Activated CD4-positive, alpha-beta memory T cell treated with anti-CD3 and anti-CD28 coated beads, Interleukin-2, amount 10 ng/mL, durations not matched to agents 7 days and 5 days (primary cell): ENCODE data around the gene BGN. TPM values are rescaled to one million over a fixed set of nuclear protein-coding genes. Genes with fewer than 3 reads are reported as not detected.

ENCODE experiments used
- CTCF ChIA-PET: fragments of 350-600 bp; sonication (Branson Sonifier 250); formaldehyde crosslinking; loops from one replicate; lab custom pipeline; 2021; ENCODE audit warnings: antibody characterized with exemption, inconsistent platforms; lab: Charles Lee
- POLR2A ChIA-PET: fragments of 350-600 bp; sonication (Branson Sonifier 250); formaldehyde crosslinking; loops from one replicate; lab custom pipeline; 2021; ENCODE audit warnings: antibody characterized with exemption; lab: Charles Lee
- DNase-seq: peaks from one replicate; pipeline ENCODE4 v3.0.0-alpha.2; 2020
- H3K27ac Mint-ChIP-seq: one replicate; pipeline ENCODE4 v1.8.0; 2021; ENCODE audit warnings: mild to moderate bottlenecking, mixed read lengths
- H3K27me3 Mint-ChIP-seq: one replicate; pipeline ENCODE4 v1.8.0; 2021; ENCODE audit warnings: mixed read lengths
- H3K36me3 Mint-ChIP-seq: one replicate; pipeline ENCODE4 v1.8.0; 2021; ENCODE audit warnings: low read depth, mixed read lengths
- H3K4me1 Mint-ChIP-seq: one replicate; pipeline ENCODE4 v1.8.0; 2021; ENCODE audit warnings: mixed read lengths
- H3K4me3 Mint-ChIP-seq: one replicate; pipeline ENCODE4 v1.8.0; 2021; ENCODE audit warnings: mild to moderate bottlenecking, mixed read lengths
- H3K9me3 Mint-ChIP-seq: one replicate; pipeline ENCODE4 v1.8.0; 2021; ENCODE audit warnings: mixed read lengths
- total RNA-seq, 2 experiments: library from RNA; stranded (reverse); gene quantifications; one replicate each; pipeline ENCODE4 v1.2.3, GENCODE V29; 2021

The BGN gene
- total RNA-seq, 2 experiments from 2014 or later, result not detected

DNA sequence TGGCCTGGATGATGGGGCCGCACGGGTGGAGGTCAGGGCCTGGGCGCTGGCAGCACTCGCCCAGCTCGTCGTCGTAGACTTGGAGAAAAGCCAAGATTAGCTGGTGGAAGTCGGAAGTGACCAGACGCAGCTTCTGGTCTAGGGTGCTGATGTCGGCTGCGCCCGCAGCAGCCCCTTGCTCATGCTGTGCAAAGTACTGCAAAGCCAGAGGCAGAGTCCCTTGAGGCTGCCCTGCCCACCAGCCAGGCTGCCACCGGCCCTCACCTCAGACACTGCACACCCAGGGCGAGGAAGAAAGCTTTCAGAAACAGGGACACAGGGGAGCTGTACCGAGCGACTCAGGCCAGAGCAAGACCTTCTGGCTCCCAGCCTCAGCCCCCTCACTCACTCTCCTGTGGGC is 39.2 kb upstream of the BGN start:
- Mint-ChIP-seq H3K4me1 (no peaks in the 10 kb centered on the region), H3K27ac (no peak overlapping the region), H3K36me3 (peaks cover 6% of the 10 kb centered on the region), H3K27me3 (no peaks in the 10 kb centered on the region), H3K9me3 (no peaks in the 10 kb centered on the region), H3K4me3 (no peak overlapping the region)
- ChIA-PET POLR2A (no interaction called here), CTCF (no interaction called here)
- DNase-seq, result no peak

DNA sequence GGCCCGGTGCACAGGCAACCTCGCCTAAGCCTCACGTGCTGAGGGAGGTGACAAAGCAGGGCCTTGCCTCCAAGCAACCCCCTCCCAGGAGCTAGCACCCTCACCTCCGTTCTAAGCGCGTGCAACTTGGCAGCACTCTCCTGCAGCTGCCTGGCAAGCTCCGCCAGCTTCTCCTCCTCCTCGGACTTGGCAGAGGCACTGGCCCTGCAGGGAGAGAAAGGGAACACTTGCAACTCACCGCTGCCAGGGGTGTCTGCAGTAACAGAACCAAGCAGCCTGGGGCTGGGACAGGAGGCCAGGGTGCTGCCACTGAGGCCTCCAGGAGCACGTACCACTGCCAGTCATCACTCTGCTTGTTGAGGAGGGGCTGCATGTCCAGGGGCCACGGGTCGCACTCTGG is 38.6 kb upstream of the BGN start:
- peaks cover 6% of the 10 kb centered on the region for H3K36me3 Mint-ChIP-seq
- CTCF ChIA-PET, result no interaction called here
- H3K4me1 Mint-ChIP-seq, result no peaks in the 10 kb centered on the region

DNA sequence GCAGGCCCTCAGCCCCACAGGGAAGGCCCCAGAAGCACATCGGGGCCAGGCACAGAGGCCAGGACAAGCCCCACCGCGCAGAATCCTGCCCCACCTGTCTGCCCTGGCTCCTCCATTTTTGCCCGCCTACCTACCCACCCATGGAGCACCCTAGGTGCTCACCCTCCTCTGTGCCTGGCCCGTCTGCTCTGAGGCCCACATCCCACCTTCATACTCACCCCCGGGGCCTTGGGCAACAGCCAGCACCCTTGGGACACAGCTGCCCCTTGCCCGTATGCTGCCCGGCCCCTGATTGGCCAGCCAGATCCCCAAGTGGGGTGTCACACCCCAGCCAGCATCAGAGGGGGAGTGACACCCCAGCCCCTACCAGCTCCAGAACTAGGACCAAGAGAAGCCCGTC is 38.1 kb upstream of the BGN start:
- H3K27ac Mint-ChIP-seq, result no peak overlapping the region
- H3K36me3 Mint-ChIP-seq, result peaks cover 8% of the 10 kb centered on the region
- no peaks in the 10 kb centered on the region for H3K4me1 Mint-ChIP-seq
- no peak for DNase-seq
- no peak overlapping the region for H3K4me3 Mint-ChIP-seq
- no peaks in the 10 kb centered on the region for H3K9me3 Mint-ChIP-seq
- ChIA-PET CTCF (no interaction called here), POLR2A (no interaction called here)
- H3K27me3 Mint-ChIP-seq, result no peaks in the 10 kb centered on the region

More for the DNA sequence above, 38.6 kb upstream of the BGN start:
- H3K4me3 Mint-ChIP-seq, result no peak overlapping the region
- H3K27me3 Mint-ChIP-seq, result no peaks in the 10 kb centered on the region
- H3K27ac Mint-ChIP-seq, result no peak overlapping the region
- no peak for DNase-seq
- POLR2A ChIA-PET, result no interaction called here
- H3K9me3 Mint-ChIP-seq, result no peaks in the 10 kb centered on the region

DNA sequence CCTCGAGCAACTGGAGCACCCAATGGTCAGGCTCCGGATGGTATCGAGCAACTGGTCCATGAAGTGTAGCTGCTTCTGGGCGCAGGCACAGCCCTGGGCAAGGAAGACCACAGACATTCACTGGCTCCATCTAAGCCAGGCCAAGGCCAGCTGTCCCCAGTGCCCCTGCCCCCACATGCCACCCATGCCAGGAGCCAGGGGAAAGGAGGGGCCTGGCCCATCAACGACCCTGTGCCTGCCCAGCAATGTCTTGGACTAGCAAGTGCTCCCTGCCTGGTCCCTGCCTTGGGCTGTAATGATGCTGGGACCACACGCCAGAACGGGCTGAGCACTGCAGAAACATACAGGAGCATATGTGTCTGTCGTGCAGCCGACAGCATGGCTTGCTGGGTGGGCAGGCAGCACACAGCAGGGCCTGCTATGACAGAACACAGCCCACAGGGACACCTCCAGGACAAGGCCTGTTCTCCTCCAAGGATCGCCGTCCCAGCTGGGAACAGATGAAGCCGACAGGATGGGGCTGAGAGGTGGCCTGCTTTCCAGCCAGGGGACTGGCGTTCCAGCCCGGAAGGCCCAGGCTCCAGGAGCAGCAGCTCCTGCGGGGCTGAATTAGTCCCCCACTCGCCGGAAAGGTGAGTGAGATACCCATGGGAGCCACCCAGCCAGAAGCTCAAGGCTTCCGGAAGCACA is 37.5 kb upstream of the BGN start:
- Mint-ChIP-seq H3K36me3 (peaks cover 9% of the 10 kb centered on the region), H3K9me3 (no peaks in the 10 kb centered on the region), H3K4me3 (no peak overlapping the region), H3K27ac (no peak overlapping the region), H3K4me1 (no peaks in the 10 kb centered on the region), H3K27me3 (no peaks in the 10 kb centered on the region)
- no peak for DNase-seq
- POLR2A ChIA-PET, result no interaction called here
- CTCF ChIA-PET, result no interaction called here

DNA sequence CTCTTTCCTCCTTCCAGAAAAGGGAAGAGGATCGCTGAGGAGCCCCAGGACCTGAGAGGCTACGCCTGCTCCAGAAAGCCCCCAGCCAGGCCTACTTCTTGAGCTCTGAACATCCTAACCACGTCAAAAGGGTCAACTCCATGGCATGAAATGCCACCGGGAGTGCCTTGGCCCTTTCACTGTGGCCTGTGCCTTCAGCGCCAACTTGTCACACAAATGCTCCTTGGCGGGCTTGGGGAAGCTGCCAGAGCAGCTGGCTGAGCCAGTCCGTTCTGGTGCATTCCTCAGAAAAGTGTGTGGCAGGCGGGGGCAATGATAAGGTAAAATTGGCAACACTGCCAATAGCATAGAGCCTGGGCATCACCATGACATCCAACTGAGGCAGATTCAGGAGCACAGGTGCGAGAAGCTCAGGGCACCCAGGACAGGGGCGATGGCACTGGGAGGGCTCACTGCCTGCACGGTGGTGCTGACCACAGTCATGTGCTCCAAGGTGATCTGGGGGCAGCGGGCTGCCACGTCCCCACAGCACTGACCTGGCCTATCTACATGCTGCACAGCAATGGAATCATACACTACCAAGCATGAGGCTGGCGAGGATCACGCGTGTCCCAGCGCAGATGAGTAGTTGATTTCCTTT is 36.8 kb upstream of the BGN start:
- CTCF ChIA-PET, result no interaction called here
- Mint-ChIP-seq H3K27ac (no peak overlapping the region), H3K36me3 (peaks cover 9% of the 10 kb centered on the region), H3K27me3 (no peaks in the 10 kb centered on the region), H3K4me3 (no peak overlapping the region), H3K4me1 (no peaks in the 10 kb centered on the region), H3K9me3 (no peaks in the 10 kb centered on the region)
- POLR2A ChIA-PET, result no interaction called here
- DNase-seq, result no peak

DNA sequence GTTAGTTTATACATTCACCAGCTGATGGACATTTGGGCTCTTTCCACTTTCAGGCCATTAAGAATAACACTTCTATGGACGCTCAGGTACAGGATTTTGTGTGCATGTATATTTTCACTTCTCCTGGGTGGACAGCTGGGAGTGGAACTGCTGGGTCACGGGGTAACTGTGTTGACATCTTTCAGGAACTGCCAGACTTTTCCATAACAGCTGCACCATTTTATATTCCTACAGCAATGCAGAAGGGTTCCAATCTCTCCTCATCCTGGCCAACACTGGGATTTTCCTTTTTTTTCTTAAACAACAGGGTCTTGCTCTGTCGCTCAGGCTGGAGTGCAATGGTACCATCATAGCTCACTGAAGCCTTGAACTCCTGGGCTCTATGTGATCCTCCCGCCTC is 36.3 kb upstream of the BGN start:
- POLR2A ChIA-PET, result no interaction called here

DNA sequence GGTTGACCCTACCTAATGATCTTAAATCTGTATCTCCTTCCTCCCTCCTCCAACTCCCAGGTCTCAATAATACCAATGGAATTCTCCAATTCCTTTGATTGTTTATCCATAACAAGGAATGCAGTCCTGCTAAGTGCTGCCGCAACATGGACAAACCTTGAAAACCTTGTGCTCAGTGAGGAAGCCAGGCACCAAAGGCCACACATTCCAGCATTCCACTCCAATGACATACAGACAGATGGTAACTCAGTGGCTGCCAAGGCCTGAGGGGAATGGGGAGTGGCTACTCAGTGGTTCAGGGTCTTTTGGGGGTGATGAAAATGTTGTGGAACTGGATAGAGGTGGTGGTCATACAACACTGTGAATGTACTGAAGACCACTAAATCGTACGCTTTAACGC is 34.8 kb upstream of the BGN start:
- Mint-ChIP-seq H3K27me3 (no peaks in the 10 kb centered on the region), H3K4me3 (no peak overlapping the region), H3K9me3 (no peaks in the 10 kb centered on the region), H3K27ac (no peak overlapping the region), H3K4me1 (no peaks in the 10 kb centered on the region), H3K36me3 (peaks cover 9% of the 10 kb centered on the region)
- no peak for DNase-seq
- CTCF ChIA-PET, result interaction anchor here (1.5 kb wide), 1 partner anchor 48 kb away, joined by 10 read pairs; no protein-coding TSS in a partner anchor
- POLR2A ChIA-PET, result no interaction called here

More for the DNA sequence above, 36.3 kb upstream of the BGN start:
- H3K27ac Mint-ChIP-seq, result no peak overlapping the region
- no peaks in the 10 kb centered on the region for H3K4me1 Mint-ChIP-seq
- H3K4me3 Mint-ChIP-seq, result no peak overlapping the region
- no peaks in the 10 kb centered on the region for H3K27me3 Mint-ChIP-seq
- CTCF ChIA-PET, result no interaction called here
- H3K9me3 Mint-ChIP-seq, result no peaks in the 10 kb centered on the region
- DNase-seq, result no peak
- peaks cover 9% of the 10 kb centered on the region for H3K36me3 Mint-ChIP-seq

DNA sequence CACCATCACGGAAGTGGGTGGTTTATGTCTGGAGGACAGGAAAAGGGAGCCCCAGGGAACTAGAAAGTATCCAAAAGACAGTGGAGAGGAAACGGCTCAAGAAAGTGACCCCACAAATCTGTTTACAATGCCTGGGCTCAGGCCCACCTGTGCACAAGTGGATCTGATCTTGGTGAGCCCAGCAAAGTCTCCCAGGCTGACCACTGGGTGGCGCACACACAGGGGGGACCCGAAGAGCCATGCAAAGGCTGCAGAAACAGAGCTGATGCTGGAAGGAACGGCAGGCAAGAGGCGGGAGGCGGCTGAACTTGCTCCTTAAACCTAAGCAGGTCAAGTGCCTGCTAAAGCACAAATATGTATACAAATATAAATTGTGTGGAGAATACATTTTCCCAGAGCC is 34.0 kb upstream of the BGN start:
- CTCF ChIA-PET, result interaction anchor here (0.6 to 2.0 kb wide), 6 partner anchors 9 to 47 kb away, joined by 3 to 10 read pairs (median 4); partner anchors contain the start of gene HAUS7
- Mint-ChIP-seq H3K4me1 (no peaks in the 10 kb centered on the region), H3K4me3 (no peak overlapping the region), H3K9me3 (no peaks in the 10 kb centered on the region), H3K36me3 (peaks cover 9% of the 10 kb centered on the region), H3K27me3 (no peaks in the 10 kb centered on the region), H3K27ac (no peak overlapping the region)
- POLR2A ChIA-PET, result no interaction called here
- DNase-seq, result peak; percentile 45

DNA sequence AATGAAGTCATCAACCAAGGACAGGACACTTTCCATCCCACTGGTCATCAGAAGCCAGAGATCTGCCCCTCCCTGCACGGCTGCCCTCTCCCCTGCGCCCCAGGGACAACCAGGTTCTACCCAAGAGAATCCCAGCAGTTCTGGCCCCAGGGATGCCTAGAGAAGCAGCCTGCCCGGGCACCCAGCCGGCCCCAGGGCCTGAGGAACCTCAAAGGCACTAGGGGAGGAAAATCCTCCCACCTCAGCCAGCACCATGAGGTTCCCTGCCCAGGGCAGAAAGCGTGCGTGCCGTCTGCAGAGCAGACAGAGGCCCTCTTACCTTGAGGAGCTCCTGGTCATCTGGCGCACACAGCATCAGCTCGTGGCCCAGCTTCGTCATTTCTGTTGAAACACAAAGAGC is 32.5 kb upstream of the BGN start:
- no peak overlapping the region for H3K27ac Mint-ChIP-seq
- H3K4me1 Mint-ChIP-seq, result peaks cover 2% of the 10 kb centered on the region
- CTCF ChIA-PET, result interaction anchor here (2.0 kb wide), 1 partner anchor 10 kb away, joined by 6 read pairs; no protein-coding TSS in a partner anchor
- no peak for DNase-seq
- H3K4me3 Mint-ChIP-seq, result no peak overlapping the region
- POLR2A ChIA-PET, result no interaction called here
- no peaks in the 10 kb centered on the region for H3K9me3 Mint-ChIP-seq
- H3K36me3 Mint-ChIP-seq, result peaks cover 11% of the 10 kb centered on the region
- H3K27me3 Mint-ChIP-seq, result no peaks in the 10 kb centered on the region

DNA sequence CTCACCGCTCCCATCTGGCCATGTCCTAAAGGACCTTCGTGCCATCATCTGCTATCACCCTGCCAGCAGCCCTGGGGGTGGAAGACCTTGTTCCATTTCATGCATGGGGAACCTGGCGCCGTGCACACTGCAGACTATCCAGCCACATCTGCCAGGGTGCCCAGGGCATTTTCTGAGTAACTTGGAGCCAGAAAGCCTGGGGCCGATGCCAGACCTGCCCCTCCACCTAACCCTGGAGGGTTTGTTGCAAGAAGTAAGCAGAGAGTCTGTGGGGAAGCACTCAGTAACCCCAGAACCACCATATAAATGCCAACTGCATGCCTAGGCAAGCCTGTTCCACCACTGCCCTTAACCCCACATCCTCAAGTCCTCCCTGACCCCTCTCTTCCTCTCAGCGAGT is 31.7 kb upstream of the BGN start:
- POLR2A ChIA-PET, result no interaction called here
- Mint-ChIP-seq H3K36me3 (peaks cover 13% of the 10 kb centered on the region), H3K4me3 (no peak overlapping the region), H3K4me1 (peaks cover 3% of the 10 kb centered on the region), H3K9me3 (no peaks in the 10 kb centered on the region), H3K27ac (no peak overlapping the region), H3K27me3 (no peaks in the 10 kb centered on the region)
- DNase-seq, result no peak
- CTCF ChIA-PET, result no interaction called here

DNA sequence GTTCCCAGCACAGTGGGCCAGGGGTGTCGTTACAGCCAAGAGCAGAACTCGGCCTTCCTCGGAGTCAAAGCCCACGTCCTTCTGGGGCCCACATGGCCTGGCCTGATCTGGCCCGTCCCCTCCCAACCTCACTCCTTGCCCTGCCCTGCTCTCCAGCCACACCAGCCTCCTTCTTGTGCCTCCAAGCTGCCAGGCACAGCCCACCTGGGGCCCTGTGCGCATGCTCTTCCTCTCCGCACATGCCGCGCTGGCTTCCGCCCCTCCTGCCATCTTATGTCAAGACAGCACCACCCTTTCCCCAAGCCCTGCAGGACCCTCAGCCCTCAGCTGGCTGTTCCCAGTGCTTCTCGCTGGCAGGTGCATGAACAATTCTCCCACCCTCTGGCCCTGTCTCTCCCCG is 31.2 kb upstream of the BGN start:
- Mint-ChIP-seq H3K4me3 (no peak overlapping the region), H3K27ac (no peak overlapping the region), H3K27me3 (no peaks in the 10 kb centered on the region), H3K36me3 (peaks cover 13% of the 10 kb centered on the region), H3K9me3 (no peaks in the 10 kb centered on the region), H3K4me1 (peaks cover 3% of the 10 kb centered on the region)
- CTCF ChIA-PET, result no interaction called here
- no peak for DNase-seq
- POLR2A ChIA-PET, result no interaction called here

DNA sequence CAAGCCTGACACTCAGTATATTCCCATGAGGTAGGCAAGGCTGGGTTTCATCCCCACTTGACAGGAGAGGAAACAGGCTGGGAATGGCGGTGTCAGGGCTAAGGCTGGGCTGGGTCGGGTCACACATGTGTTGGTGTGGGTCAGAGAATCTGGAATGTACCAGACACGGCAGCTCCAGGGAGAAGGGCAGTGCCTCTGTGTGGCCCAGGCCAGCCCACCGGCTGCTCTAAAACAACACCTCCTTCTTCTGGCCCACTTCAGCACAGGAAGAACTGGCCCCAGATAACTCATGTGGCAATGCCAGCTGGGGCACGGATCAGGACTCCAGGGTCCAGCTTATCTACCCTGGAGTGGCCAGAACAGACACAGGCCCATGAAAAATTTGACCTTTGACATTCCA is 30.7 kb upstream of the BGN start:
- ChIA-PET CTCF (no interaction called here), POLR2A (no interaction called here)
- Mint-ChIP-seq H3K27ac (no peak overlapping the region), H3K9me3 (no peaks in the 10 kb centered on the region), H3K27me3 (no peaks in the 10 kb centered on the region), H3K36me3 (peaks cover 12% of the 10 kb centered on the region), H3K4me1 (peaks cover 6% of the 10 kb centered on the region), H3K4me3 (no peak overlapping the region)
- DNase-seq, result no peak

DNA sequence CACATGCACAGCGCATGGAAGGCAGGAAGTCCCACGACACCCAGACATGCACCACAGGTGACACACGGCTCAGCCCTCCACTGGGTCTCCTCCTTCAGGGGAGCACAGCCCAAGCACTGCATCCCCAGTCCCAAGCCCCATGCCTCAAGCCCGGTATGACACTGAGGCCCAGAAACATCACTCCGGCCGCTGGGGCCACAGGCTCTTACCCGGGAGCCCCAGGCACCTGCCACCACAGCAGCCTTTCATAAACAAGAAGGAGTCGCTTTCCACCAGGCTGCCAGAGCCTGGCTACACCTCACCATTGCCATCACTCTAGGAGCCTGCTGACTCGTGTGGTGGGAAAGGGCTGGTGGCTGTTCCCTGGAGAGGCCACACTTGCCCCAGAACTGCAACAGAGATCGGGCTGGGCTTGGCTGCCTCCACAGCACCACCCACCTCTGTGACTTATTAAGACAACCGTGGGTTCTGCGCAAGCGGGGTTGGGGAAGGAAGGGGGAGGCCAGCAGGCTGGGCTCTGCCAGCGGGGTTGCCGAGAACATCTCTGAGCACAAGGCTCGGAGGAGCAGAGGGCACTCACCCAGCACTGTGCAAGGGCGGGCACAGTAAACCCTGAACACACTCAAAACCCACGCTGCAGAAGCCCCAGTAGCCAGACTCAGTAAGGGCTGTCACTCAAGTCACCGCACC is 28.9 kb upstream of the BGN start:
- Mint-ChIP-seq H3K9me3 (no peaks in the 10 kb centered on the region), H3K4me3 (no peak overlapping the region), H3K4me1 (peaks cover 9% of the 10 kb centered on the region), H3K27me3 (no peaks in the 10 kb centered on the region), H3K36me3 (peaks cover 8% of the 10 kb centered on the region), H3K27ac (no peak overlapping the region)
- ChIA-PET POLR2A (no interaction called here), CTCF (no interaction called here)
- DNase-seq, result no peak
